Right atrium auricular region (tissue), 2 donors: Measurements from ENCODE around the gene CA11. TPM values are rescaled to one million over a fixed set of nuclear protein-coding genes. Genes with fewer than 3 reads are reported as not detected.

Experiments used
- DNase-seq: peaks from one replicate; pipeline ENCODE4 v3.0.0-alpha.2; 2019; ENCODE audit warnings: low spot score
- H3K27ac ChIP-seq, 2 donors: fragments of 200-600 bp; sonication (generic); 1 replicate in 1 of 2; 2 replicates in 1 of 2; pipeline ENCODE4 v1.5.1; 2016 to 2019
- H3K27me3 ChIP-seq, 2 donors: fragments of 200-600 bp; sonication (generic); one replicate each; pipeline versions ENCODE4 v1.5.1 to v1.6.0; 2017 to 2019
- H3K36me3 ChIP-seq: fragments of 200-600 bp; sonication (generic); one replicate; pipeline ENCODE4 v1.5.1; 2016
- H3K4me1 ChIP-seq, 2 donors: fragments of 200-600 bp; sonication (generic); one replicate each; pipeline versions ENCODE4 v1.5.1 to v1.6.0; 2017 to 2019
- H3K4me3 ChIP-seq, 2 donors: fragments of 200-600 bp; sonication (generic); 1 replicate in 1 of 2; 2 replicates in 1 of 2; pipeline ENCODE4 v1.5.1; 2017 to 2019; ENCODE audit warnings: mild to moderate bottlenecking in 1 of 2, moderate library complexity in 1 of 2
- H3K9me3 ChIP-seq, 2 donors: fragments of 200-600 bp; sonication (generic); one replicate each; pipeline ENCODE4 v1.5.1; 2019
- CTCF ChIP-seq, 2 donors: fragments of 200-600 bp; sonication (generic); IDR thresholded peaks; one replicate each; pipeline ENCODE4 v1.5.1; 2019; ENCODE audit warnings: antibody characterized with exemption in 2 of 2
- total RNA-seq, 2 donors: library from RNA; depleted of rRNA; stranded (reverse); fragments of >200 nt; gene quantifications; one replicate each; pipeline ENCODE4 v1.1.0, GENCODE V29; 2016

Gene CA11
- total RNA-seq, 2 donors from 2014 or later, result 3.4 to 13.3 TPM

DNA sequence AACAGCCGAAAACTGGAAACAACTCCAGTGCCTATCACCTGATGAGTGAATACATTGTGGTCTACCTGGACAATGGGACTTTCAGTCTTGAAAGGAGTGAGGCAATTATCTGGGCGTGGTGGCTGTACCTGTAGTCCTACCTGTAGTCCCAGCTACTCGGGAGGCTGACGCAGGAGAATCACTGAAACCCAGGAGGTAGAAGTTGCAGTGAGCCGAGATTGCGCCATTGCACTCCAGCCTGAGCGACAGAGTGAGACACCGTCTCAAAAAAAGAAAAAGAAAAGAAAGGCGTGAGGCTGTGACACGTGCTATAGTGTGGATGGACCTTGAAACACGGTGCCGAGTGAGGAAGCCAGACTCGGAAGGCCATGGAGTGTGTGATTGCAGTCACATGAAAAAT lies 30.9 kb upstream of the CA11 start:
- H3K4me1 ChIP-seq, result peaks cover 0 to 6% of the 10 kb centered on the region in 2 donors

DNA sequence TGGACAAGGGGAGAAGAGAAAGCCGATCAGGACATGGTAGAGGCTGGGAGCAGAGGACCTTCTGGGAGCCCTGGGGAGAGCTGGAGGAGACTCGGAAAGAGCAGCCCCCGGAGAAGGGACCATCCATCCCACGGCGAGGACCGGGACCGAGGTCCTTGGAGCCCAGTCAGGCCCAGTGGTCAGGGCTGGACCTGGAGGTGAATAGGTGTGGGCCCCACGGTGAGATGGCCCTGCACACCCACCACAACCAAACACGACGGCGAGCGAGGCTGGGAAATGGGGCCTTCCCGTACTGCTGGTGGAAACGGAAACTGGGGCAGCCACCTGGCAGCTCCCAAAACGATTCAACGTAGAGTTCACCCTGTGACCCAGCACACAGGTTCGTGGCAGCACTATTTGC lies 30.5 kb upstream of the CA11 start:
- H3K4me3 ChIP-seq, result no peak overlapping the region
- no peak overlapping the region for H3K27ac ChIP-seq
- no peaks in the 10 kb centered on the region for H3K36me3 ChIP-seq
- TF ChIP-seq CTCF (IDR thresholded peaks at IDR 0.05), result no peak
- DNase-seq, result no peak
- H3K4me1 ChIP-seq, result peaks cover 0 to 6% of the 10 kb centered on the region in 2 donors
- H3K9me3 ChIP-seq, result no peaks in the 10 kb centered on the region
- H3K27me3 ChIP-seq, result no peaks in the 10 kb centered on the region

More for the DNA sequence above, 30.9 kb upstream of the CA11 start:
- DNase-seq, result no peak
- no peak for TF ChIP-seq CTCF (IDR thresholded peaks at IDR 0.05)
- H3K4me3 ChIP-seq, result no peak overlapping the region
- H3K9me3 ChIP-seq, result no peaks in the 10 kb centered on the region
- H3K27me3 ChIP-seq, result no peaks in the 10 kb centered on the region
- H3K36me3 ChIP-seq, result no peaks in the 10 kb centered on the region
- H3K27ac ChIP-seq, result no peak overlapping the region

DNA sequence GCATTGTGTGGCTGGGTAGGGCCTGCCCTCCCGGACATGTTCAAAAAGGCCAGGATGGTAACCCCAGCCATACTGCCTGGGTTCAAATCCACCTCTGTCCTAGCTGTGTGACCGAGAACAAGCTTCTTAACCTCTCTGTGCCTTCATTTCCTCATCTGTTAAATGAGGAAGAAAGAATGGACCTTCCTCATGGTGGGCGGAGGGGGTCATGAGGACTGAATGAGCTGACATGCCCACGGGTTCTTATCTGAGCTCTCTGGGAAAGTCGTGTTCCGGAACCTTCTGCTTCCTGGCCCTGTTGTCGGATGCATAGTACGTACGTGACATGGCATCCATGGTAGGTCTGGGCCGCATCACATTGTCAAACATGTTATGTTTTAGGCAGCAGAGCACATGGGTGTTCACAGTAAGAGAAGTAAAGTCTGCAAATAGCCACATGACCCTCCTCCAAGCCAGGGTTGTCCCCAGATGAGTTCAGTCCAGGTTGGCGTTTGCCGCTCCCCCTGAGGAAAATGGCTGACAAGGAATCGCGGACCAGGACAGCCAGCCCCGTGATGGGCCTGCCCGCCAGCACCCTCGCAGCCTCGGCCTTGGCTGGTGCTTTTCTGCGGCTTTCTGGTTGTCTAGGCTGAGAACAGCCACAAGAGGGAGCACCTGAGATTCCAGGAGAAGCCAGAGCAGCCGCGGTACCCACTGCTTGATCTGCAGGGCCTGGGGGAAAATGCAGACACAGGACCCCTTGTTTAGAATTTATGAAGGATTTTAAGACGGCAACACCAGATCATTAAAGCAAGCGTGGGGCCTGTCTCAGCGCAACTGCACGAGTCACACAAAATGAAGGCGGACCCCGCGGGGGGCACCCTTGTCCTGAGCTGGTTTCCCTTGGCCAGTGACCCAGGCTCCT lies 29.2 kb upstream of the CA11 start:
- H3K27ac ChIP-seq, result no peak overlapping the region

DNA sequence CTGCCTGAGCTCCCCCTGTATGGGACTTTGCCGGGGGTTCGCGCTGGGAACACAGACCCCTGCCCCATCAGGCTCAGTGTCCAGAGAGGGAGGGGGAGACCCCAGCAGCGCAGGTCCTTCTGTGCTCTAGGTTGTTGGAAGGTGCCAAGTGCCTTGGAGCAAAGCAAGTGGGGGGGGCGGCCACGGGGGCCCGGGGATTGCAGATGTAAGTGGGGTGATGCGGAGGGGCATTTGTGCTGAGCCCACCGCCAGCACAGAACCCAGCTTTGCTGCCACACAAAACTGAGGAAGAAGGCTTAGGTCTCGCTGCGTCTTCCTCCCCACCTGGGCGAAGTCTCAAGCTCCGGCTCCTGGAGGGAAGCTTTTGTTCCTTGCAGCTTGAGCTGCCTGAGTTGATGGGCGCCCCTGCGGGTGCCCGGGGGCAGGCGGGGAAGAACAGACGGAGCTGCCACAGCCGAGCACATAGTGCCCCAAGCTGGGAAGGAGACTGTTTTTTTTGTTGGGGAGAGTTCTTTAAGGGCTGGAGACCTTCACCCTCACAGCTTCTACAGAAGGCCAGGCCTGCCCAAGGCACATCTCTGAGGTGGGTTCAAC lies 28.3 kb upstream of the CA11 start:
- DNase-seq, result no peak
- H3K27me3 ChIP-seq, result no peaks in the 10 kb centered on the region
- H3K27ac ChIP-seq, result no peak overlapping the region
- H3K9me3 ChIP-seq, result no peaks in the 10 kb centered on the region
- H3K4me1 ChIP-seq, result peaks cover 0 to 6% of the 10 kb centered on the region in 2 donors
- H3K36me3 ChIP-seq, result no peaks in the 10 kb centered on the region
- H3K4me3 ChIP-seq, result no peak overlapping the region
- TF ChIP-seq CTCF (IDR thresholded peaks at IDR 0.05), result no peak

More for the DNA sequence above, 29.2 kb upstream of the CA11 start:
- Histone ChIP-seq H3K27me3 (no peaks in the 10 kb centered on the region), H3K36me3 (no peaks in the 10 kb centered on the region), H3K4me3 (no peak overlapping the region), H3K9me3 (no peaks in the 10 kb centered on the region), H3K4me1 (peaks cover 0 to 6% of the 10 kb centered on the region in 2 donors)
- peak; percentile 82 for DNase-seq
- peak; percentile 56 to 90 for TF ChIP-seq CTCF (IDR thresholded peaks at IDR 0.05)

GRCh38 chr19:48673436-48674100 lies 27.6 kb upstream of the CA11 start:
- peaks cover 0 to 6% of the 10 kb centered on the region in 2 donors for H3K4me1 ChIP-seq
- H3K27ac ChIP-seq, result no peak overlapping the region
- no peak for DNase-seq
- no peaks in the 10 kb centered on the region for H3K36me3 ChIP-seq
- no peaks in the 10 kb centered on the region for H3K27me3 ChIP-seq
- H3K9me3 ChIP-seq, result no peaks in the 10 kb centered on the region
- no peak overlapping the region for H3K4me3 ChIP-seq
- TF ChIP-seq CTCF (IDR thresholded peaks at IDR 0.05), result no peak
